Loucy (cell line): Measurements from ENCODE around the gene BLOC1S6.

ENCODE experiments used
- EZH2phosphoT487 ChIP-seq: fragments of 200-600 bp; IDR thresholded peaks from 2 replicates; pipeline ENCODE4 v1.6.1; 2018; ENCODE audit warnings: antibody characterized with exemption, mild to moderate bottlenecking, moderate library complexity, borderline replicate concordance
- TF ChIP-seq, protein P1 (sequence below): fragments of 200-600 bp; sonication (generic); conservative IDR thresholded peaks from 2 replicates; pipeline ENCODE4 v1.5.1; 2014; ENCODE audit warnings: mild to moderate bottlenecking, antibody characterized with exemption, low read length

DNA sequence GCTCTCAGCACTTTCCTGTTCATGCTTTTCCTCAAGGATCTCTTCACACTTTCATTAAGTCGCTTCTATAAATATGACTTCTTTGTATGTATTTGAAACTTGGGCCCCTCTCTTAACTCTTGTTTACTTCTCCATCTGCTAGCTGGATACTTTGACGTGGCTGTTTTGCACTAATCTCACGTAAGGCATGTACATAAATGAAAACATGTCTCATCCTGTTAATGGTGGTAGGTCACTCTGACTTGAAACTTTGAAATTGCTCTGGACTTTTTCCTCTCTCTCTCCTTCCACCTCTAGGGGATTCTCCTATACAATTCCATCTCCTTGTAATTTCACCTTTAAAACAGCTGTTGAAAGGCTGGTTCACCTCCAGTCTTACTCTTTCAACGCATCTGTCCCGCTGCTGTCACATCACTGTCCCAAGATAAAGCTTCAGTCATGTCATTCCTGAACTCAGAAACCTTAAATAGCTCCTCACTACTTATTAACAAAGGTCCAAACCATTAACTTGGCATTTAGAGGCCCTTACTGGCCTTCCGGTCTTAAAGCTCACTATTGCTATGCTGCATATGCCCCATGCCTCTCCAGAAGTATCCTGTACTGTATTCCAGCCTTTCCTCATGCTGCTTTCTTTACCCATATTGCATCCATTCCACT is 1.2 kb downstream of the BLOC1S6 start:
- TF ChIP-seq, protein P1, sequence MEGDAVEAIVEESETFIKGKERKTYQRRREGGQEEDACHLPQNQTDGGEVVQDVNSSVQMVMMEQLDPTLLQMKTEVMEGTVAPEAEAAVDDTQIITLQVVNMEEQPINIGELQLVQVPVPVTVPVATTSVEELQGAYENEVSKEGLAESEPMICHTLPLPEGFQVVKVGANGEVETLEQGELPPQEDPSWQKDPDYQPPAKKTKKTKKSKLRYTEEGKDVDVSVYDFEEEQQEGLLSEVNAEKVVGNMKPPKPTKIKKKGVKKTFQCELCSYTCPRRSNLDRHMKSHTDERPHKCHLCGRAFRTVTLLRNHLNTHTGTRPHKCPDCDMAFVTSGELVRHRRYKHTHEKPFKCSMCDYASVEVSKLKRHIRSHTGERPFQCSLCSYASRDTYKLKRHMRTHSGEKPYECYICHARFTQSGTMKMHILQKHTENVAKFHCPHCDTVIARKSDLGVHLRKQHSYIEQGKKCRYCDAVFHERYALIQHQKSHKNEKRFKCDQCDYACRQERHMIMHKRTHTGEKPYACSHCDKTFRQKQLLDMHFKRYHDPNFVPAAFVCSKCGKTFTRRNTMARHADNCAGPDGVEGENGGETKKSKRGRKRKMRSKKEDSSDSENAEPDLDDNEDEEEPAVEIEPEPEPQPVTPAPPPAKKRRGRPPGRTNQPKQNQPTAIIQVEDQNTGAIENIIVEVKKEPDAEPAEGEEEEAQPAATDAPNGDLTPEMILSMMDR, result no peak
- TF ChIP-seq EZH2phosphoT487, result no peak
